T-helper 1 cell treated with Interleukin-12 subunit alpha and Interleukin-12 subunit beta and Interleukin-4 antibody, amounts not matched to agents 30 μg/mL and 1 μg/mL, for 36 hours (primary cell): ENCODE data around the gene F2.

Experiments used
- H3K27ac Mint-ChIP-seq: one replicate; pipeline ENCODE4 v1.8.0; 2021; ENCODE audit warnings: mild to moderate bottlenecking, mixed read lengths
- H3K27me3 Mint-ChIP-seq: one replicate; pipeline ENCODE4 v1.8.0; 2021; ENCODE audit warnings: low read depth, mixed read lengths
- H3K36me3 Mint-ChIP-seq: one replicate; pipeline ENCODE4 v1.8.0; 2021; ENCODE audit warnings: low read depth, mixed read lengths
- H3K4me1 Mint-ChIP-seq: one replicate; pipeline ENCODE4 v1.8.0; 2021; ENCODE audit warnings: low read depth, mixed read lengths
- H3K4me3 Mint-ChIP-seq: one replicate; pipeline ENCODE4 v1.8.0; 2021; ENCODE audit warnings: mild to moderate bottlenecking, moderate library complexity, mixed read lengths
- H3K9me3 Mint-ChIP-seq: one replicate; pipeline ENCODE4 v1.8.0; 2021; ENCODE audit warnings: mixed read lengths

F2 gene

GRCh38 chr11:46769636-46770221 lies 50.7 kb downstream of the F2 start:
- no peaks in the 10 kb centered on the region for H3K4me1 Mint-ChIP-seq
- H3K27ac Mint-ChIP-seq, result no peak overlapping the region
- peaks cover 32% of the 10 kb centered on the region for H3K36me3 Mint-ChIP-seq
- no peaks in the 10 kb centered on the region for H3K27me3 Mint-ChIP-seq
- H3K9me3 Mint-ChIP-seq, result no peaks in the 10 kb centered on the region
- H3K4me3 Mint-ChIP-seq, result no peak overlapping the region

- no peaks in the 10 kb centered on the region for H3K27me3 Mint-ChIP-seq
- H3K9me3 Mint-ChIP-seq, result no peaks in the 10 kb centered on the region
- H3K27ac Mint-ChIP-seq, result no peak overlapping the region
- no peak overlapping the region for H3K4me3 Mint-ChIP-seq
- H3K4me1 Mint-ChIP-seq, result no peaks in the 10 kb centered on the region
- peaks cover 46% of the 10 kb centered on the region for H3K36me3 Mint-ChIP-seq
These were observed 57.9 kb downstream of the F2 start for GRCh38 chr11:46776878-46777277.

DNA sequence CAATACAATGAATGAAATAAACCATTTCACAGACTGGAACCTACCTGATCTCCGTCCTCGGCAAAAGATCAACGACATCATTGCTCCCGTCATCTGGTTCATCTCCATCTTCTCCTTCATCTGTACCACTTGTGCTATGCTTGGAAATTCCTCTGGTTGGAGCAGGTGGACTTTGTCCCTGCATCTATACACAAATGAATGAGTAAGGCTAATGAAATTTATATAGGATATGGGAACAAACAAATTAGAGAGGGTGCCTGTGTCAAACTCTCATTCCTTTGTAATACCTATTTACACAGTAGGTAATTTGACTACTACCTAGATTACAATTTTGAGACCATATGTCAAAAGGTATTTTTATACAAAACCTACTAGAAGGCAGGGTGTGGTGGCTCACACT lies 59.4 kb downstream of the F2 start:
- H3K36me3 Mint-ChIP-seq, result peaks cover 48% of the 10 kb centered on the region

More for the DNA sequence above, 59.4 kb downstream of the F2 start:
- H3K4me1 Mint-ChIP-seq, result no peaks in the 10 kb centered on the region
- H3K9me3 Mint-ChIP-seq, result no peaks in the 10 kb centered on the region
- no peak overlapping the region for H3K4me3 Mint-ChIP-seq
- H3K27ac Mint-ChIP-seq, result no peak overlapping the region
- H3K27me3 Mint-ChIP-seq, result no peaks in the 10 kb centered on the region
